NCI-H446 (cell line): ENCODE results near the gene MYH9.

Source experiments
- DNase-seq, 2 experiments: peaks; one replicate each; lab custom pipeline; 2025; lab: John Stamatoyannopoulos, UW

The MYH9 gene

DNA sequence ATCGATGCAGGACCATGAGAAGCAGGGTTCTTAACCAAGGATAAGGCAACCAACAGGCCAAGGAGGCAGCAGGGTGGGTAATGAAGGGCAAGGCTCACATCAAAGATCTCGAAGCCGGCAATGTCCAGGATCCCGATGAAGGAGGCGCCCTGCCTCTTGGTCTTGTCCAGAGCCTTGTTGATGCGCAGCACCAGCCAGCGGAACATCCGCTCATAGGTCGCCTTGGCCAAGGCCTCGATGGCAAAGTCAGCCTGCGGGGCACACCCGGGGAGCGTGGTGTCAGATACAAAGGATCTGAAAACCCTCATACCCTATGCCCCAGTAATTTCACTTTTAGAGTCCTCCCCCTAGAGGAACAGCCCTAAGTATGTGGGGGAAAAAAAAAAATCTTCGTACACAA is 71.3 kb downstream of the MYH9 start:
- DNase-seq: no peak

DNA sequence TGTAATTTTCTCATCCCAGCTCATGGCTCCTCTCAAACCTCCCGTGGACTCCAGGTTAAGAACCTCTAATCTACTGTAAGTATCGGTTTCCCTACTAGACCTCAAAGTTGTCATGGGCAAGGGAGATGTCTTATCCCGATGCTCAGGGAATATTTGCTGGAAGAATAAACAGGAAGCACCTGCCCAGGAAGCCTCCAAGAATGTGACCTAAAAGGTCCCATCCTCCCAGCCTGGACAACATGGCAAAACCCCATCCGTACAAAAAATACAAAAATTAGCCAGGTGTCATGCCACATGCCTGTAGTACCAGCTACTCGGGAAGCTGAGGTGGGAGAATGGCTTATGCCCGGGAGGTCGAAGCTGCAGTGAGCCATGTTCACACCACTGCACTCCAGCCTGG is 72.4 kb downstream of the MYH9 start:
- DNase-seq: no peak

DNA sequence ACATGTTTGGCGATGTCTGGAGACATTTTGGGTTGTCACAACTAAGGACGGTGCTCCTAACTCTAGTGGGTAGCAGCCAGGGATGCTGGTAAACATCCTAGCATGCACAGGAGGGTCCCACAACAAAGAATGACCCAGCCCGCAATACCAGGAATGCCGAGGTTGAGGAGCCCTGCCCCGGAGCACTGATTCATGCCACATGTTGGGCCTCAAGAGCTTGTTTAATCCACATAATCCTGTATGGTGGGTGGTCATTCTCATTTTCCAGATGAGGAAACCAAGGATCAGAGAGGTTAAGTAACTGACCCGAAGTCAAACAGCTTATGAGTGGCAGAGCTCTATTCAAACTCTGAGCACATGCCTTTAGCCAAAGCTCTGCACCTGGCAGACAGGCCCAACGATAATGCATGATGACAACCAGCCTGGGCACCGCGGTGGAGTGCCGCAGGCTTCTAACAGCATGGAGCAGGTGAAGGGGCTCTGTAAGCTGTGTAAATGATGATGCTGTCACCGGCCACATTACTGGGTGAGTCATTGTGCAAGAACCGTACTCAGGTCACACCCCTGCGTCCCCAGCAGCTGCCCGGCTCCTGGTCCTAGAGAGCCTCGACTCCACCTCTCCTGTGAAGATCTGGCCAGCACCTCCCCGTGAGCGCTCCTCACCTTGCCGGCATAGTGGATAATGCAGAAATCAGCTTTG is 76.2 kb downstream of the MYH9 start:
- no peak for DNase-seq

DNA sequence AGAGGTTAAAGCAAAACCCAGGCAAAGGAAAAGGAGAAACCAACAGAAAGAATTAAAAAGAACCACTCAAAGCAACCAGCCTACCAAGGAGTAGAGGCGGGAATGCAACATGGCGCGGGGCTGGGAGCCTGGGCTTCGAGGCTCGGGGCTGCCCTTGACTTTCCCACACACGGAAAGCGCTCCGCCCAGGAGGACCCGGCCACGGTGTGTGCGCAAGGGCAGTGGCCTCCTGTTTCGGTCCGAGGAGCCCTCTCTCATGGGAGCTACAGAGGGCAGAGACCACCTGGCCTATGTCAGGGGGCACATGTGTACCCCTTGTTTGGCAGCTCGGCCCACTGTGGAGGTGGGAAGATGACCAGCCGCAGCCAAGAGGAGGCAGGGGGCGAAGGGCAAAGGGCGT is 78.9 kb downstream of the MYH9 start:
- no peak for DNase-seq

DNA sequence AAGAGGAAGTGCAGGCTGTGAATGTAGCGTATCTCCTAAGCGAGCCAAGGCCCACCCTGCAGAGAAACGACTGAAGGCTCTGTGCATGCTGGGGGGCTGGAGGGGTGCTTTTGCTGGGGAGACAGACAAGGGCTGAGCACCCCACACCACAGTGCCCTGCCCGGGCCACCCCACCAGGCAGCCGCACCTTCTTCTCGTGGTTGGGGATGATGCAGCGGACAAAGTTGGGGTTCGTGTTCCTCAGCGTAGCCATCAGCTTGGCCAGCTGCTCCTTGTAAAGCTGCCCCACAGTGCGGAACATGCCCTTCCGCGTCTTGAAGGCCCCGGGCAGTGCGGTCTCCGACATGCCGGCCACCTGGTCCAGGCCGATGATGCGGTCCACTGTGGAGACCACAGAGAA is 81.5 kb downstream of the MYH9 start:
- DNase-seq: no peak

DNA sequence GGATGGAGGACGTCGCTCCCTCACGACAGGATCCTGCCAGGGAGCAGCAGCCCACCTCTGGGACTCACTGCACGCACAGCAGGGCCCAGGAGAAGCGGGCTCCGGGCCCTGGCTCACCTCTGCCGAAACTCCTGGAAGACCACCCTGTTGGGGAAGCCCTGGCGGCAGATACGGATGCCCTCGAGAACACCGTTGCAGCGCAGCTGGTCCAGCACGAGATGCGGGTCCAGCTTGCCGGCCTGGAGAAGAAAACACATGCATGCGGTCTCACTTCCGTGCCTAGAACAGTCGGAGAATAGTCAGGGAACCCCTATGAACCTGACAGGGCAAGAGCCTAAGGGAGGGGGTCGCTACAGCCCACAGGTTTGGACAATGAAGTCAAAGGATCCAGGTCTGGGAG is 82.0 kb downstream of the MYH9 start:
- DNase-seq: no peak

DNA sequence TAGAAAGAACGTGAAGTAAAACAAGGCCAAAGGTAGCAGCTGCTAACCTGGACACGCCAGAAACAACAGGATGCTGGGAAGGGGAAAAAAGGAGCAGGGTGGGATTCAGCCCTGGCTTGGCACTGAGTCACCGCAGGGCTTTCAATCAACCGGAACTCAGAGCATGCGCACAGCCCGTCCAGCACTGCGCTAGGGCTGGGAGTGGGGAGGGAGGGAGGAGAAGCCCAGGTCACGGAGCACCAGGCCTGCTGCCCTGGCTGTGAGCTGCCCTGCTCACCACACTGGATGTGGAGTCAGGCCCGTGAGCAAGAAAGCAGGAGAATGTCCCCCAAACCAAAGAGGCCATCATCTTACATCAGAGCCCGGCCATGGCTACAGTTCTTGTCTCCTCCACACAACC is 83.3 kb downstream of the MYH9 start:
- no peak for DNase-seq

DNA sequence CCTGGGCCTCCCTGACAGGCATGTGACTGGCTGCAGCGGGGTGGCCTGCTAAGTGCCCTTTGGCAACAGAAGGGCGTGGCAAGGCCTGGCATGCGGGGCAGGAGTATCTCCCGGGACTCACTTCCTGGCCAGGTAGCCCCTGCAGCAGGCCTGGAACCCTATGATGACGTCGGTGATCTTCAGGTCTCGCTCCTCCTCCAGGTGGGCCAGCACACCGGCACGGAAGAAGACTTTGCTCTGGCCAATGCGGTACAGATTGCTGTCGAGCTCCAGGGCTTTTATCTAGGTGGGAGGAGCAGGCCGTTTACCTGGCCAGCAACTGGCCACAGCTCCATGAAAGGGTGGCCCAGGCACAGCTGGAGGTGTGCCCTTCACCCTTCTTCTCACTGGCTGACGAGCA is 83.9 kb downstream of the MYH9 start:
- no peak for DNase-seq

DNA sequence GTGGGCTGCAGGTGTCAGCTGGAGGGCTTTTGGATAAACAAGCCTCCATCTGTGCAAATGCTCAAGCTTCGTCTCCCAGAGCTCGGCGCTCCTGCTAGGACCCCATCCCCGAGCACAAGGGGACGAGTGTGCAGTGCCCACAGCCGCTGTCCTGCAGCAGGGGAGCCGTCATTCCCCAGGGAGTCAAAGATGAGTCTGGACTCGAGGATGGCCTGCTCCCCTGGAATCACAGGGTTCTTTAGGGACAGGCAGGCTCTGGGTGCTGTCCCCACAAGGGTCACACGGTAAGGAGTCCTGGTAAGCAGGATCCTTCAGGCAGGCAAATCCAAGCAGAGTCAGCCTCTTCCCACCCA is 84.7 kb downstream of the MYH9 start:
- no peak for DNase-seq

DNA sequence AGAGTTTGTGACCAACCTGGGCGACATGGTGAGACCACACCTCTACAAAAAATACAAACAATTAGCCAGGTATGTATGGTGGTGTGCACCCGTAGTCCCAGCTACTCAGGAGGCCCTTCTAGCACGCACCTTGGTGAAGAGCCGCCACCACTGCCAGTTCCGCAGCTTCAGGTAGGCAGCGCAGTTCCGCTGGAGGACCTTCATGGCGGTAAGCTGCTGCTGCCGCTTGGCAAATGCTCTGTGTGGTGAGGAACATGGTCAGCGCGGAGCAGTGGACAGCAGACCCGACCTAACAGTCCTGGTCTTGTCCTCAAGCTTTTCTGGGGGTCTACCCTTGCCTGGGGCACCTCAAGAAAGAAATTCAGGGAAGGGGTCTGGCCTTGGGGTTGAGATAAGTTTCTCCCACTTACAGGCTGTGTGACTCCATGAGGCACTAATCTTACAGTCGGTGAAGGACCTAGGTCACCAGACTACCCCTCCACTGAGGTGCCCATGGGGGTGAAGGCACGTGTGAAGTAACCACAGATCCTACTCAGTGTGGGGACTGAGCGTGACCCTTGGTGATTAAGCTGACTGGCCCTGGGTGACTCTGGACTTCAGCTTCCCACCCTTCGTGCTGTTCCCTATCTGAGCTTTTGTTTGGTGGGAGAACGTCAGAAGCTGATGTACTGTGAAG is 85.2 kb downstream of the MYH9 start:
- no peak for DNase-seq

DNA sequence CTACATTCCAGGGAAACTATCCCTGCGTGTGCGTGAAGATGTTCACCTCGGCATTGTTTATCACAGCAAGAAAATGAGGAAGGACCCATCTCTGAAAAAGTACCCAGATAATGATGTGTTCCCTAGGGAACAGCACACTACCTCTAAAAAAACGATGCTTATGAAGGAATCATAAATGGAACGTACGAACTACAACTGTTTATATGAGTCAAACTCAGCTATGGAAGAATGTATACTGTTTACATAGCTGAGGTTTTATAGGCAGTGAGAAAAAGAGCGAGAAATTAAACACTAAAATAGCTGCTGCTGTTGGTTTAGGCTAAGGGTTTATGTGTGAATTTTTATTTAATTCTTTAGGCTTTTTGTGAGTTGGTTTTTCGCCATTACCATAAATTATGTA is 85.9 kb downstream of the MYH9 start:
- no peak for DNase-seq

DNA sequence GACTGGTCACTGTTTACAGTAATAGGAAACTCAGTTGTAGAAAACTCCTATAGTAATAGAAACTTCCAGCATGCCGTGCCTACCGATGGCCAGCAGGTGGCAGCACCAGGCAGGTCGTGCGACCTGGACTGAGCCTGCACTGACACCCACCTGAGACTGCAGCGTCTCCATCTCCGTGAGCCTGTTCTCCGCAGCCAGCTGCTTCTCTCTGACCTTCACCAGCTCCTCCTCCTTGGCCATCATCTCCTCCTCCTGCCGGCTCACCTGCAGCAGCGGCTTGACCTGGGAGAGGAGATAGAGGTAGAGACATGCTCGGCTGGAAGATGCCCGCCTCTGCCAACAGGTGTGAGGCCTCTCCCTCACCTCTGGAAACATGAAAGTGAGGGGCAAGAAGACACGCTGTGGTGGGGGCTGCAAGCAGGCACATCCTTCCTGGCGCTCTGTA is 86.4 kb downstream of the MYH9 start:
- DNase-seq: peak in 1 of 2 experiments; percentile 55

DNA sequence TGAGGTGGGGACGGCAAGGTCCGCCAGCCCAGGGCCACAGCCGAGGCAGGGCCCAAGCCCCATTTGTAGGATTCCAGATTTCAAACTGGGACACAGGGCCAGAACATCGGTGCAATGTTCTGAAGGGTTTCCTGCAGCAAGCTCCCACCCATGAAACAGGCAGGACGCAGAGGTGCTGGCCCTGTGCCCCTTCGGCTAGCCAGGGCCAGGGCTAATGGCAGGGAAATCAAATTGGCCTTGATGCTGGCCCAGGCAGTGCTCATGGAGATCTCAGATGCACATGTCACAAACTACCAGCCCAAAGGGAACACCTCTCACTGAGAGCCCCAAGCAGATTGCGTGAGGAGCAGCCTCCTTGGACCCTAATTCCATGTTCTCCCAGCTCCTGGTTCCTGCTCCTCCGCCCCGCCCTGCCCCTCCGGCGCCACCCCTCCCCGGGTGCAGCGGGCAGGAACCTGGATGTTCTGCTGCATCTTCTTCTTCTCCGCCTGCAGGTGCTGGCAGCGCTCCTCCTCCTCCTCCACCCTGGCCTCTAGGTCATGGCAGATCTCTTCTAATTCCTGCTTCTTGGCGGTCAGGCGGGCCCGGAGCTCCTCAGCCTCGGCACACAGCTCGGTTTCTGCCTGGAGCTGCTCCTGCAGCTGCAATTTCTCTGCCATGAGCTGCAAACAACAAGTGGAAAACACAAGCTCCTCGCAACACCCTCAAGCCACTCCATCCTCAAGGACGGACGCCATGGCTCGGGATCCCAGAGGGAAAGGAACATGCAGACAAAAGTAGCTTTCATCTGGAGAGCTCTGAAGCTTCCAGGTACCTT is 87.2 kb downstream of the MYH9 start:
- no peak for DNase-seq

DNA sequence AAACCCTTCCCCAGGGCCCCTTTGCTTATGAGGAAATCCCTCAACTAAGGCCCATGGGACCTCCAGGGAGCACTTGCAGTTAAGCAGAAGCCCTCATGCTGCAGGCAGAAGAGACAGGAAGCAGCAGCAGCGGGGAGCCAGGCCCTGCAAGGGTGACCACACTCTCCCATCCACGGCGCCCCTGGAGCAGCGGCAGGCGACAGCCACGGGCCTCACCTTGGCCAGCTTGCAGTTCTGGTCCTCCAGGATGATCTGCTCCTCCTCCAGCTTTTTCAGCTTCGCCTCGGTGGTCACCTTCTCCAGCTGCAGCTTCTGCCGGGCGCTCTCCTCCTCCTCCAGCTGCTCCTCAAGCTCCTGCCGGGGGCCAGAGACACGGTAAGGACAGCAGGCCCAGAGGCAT is 87.9 kb downstream of the MYH9 start:
- no peak for DNase-seq

DNA sequence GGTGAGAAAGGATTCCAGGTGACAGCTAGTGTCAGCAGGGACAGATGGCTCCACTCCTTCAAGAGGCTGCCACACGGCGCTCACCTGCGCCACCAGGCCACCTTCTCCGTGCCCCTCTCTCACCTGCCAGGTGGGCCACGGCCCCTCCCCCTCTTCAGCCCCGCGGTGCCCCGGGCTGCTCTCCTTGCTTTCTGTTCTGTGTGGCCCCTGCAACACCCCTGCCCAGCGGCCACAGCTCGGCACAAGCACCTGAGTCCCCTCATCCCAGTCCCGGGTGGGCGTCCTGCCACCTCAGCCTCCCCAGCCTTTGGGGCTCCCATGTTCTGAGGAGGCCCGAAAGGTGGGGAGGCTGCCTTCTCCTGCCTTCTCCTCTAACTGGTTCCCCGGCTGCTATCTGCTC is 88.5 kb downstream of the MYH9 start:
- DNase-seq: no peak

DNA sequence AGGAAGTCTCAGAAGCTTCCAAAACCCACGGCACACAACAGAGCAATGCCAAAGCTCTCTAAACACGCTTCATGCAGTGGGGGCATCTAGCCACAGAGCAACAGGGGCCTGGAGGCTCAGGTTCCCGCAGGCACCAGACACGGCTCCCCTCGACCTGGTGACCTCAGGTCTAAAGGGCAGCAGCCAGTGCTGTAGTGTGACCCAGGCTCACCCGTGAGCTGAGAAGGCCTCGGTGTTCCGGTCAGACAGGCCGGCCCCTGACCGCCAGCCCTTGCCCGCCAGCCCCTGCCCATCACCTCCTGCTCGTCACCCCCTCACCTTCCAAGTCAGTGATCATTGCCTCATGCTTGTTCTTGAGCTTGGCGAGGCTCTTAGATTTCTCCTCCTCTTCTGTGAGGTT is 89.2 kb downstream of the MYH9 start:
- DNase-seq: no peak

DNA sequence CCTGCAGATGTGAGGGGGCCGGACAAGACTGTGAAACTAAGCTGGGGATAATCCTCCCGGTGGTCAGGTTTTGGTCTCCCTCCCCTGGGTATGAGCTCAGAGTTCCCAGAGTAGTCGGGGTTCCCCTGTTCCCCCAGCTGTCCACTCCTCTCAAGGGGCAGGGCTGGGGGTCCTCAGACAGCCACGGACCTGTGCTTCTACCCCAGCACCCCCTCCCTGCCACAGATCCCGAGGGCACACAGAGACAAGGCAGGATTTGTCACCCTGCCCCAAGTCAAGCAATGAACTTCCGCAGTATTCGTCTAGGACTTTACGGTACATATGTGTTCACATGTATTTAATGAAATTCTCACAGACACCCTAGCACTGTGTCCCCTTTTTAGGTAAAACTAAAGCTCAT is 89.6 kb downstream of the MYH9 start:
- no peak for DNase-seq

DNA sequence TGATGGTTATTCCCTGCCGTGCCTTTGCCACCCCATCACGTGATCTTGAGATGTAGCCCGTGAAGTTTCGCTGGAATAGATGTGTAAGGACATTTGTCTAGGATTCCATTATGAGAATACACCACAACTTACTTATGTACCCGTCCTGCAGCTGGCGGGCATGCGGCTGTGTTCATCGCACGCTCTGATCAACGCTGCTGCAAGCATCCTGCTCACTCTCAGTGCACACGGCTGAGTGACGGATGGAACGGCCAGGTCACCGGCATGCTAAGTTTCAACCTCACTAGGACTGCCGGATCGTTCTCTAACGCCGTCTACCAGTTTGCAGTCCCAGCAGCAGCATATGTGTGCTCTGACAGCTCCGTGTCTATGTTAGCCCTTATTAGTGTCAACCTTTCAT is 90.2 kb downstream of the MYH9 start:
- DNase-seq: no peak

DNA sequence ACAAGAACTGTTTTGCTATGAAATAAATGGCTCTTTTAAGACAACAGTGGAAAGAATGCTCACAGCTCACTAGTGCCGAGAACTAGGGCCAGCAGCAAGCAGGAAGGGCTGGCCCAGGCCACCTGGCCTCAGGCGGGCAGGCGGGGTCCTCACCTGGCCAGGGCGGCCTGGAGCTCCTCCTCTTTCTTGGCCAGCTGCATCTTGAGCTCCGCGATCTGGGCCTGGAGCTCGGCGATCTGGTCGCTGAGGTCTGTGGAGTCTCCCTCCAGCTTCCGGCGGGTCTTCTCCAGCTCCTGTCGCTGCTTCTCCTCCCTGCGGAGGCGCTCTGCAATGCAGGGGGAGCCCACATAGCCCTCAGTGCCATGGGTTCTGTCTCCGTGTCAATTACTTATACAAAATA is 91.1 kb downstream of the MYH9 start:
- DNase-seq: no peak

DNA sequence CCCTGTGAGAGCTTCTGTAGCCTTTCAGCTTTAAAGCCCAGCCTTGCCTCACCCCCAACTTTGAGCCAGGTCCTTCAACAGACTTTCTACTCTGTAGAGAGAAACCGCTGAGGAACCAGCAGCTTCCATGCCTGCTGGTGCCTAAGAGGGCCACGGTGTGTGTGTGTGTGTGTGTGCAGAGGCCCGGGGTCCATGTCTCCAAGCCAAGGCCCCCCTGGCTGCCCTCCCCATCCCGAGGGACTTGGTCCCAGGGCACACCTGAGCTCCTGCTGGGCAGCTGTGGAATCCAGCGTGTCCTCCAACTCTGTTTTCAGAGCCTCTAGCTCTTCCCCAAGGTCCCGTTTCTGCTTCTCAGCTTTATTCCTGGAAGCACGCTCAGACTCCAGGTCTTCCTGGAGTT is 92.5 kb downstream of the MYH9 start:
- no peak for DNase-seq

DNA sequence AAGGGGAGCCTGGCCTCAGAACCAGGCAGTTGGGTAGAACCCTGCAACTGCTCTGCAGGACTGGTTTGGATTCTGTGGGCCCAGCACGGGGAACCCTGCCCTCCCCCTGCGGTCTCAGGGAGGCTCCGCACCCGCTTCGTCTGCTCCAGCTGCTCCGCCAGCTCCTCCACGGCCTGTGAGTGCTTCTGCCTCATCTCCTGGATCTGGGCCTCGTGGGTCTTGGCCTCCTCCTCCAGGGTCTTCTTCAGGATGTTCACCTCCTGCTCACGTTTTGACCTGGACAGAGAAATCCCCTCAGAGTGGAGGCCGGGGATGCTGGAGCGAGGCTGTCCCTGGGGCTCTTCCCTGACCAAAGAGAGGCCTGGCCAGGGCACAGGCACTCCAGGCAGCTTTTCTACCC is 93.0 kb downstream of the MYH9 start:
- no peak for DNase-seq

DNA sequence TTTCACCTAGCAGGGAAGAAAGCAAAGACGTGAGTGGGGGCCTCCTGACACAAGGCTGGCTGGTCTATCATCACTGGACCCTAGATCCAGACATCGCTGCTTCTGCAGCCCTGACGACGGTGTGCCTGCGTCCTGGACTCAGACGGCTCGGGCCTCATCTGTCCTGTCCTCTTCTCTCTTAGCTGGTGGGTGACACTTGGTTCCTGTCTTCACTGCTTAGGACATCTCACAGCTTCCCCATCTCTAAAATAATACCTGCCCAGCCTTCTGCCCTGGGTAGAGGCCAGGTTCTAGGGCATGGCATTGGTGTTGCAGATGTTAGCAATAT is 93.5 kb downstream of the MYH9 start:
- no peak for DNase-seq

DNA sequence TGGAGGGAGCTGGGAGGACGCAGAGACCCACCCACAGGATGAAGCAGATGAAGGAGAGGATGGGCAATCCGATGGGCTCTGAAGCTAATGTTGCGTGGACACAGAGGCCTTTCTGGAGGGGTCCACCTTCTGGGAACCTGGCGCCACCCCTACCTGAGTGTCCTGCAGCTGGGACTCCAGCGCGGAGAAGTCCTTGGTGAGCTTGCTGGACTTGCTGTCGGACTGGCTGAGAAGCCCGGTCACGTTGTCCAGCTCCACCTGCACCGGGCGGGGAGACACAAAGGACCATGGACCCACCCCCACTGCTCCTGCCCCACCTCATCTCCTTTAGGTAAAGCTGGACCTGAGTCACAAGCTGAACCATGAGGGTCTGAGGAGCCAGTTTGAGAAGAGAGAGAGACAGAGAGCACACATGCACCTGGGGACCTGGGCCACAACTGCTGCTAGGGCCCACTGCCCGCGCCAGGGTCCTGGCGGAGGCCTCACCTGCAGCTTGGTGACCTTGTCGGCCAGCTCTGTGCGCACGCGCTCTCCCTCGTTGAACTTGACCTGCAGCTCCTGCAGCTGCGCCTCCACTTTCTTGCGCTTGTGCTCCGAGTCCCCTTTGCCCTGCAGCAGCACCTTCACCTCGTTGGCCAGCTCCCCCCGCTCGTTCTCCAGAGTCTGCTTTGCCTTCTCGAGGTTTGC is 94.0 kb downstream of the MYH9 start:
- no peak for DNase-seq
